Esophagus muscularis mucosa (tissue), 3 donors: ENCODE data around the gene CCDC40.

Source experiments
- POLR2A ChIP-seq: fragments of 450-650 bp; IDR thresholded peaks from one replicate; pipeline ENCODE4 v1.6.1; 2017; ENCODE audit warnings: antibody characterized with exemption, moderate library complexity, mild to moderate bottlenecking, low read depth
- TF ChIP-seq, protein P1 (sequence below), 3 experiments: fragments of 200-600 bp in 2 of 3; fragments of 450-650 bp in 1 of 3; sonication (generic) in 2 of 3; IDR thresholded peaks; one replicate each; pipeline ENCODE4 v1.5.1; 2017 to 2019; ENCODE audit warnings: antibody characterized with exemption in 3 of 3, mild to moderate bottlenecking in 2 of 3, moderate library complexity in 1 of 3

GRCh38 chr17:80086081-80086480 is 49.6 kb downstream of the CCDC40 start:
- no peak for TF ChIP-seq POLR2A
- TF ChIP-seq, protein P1, sequence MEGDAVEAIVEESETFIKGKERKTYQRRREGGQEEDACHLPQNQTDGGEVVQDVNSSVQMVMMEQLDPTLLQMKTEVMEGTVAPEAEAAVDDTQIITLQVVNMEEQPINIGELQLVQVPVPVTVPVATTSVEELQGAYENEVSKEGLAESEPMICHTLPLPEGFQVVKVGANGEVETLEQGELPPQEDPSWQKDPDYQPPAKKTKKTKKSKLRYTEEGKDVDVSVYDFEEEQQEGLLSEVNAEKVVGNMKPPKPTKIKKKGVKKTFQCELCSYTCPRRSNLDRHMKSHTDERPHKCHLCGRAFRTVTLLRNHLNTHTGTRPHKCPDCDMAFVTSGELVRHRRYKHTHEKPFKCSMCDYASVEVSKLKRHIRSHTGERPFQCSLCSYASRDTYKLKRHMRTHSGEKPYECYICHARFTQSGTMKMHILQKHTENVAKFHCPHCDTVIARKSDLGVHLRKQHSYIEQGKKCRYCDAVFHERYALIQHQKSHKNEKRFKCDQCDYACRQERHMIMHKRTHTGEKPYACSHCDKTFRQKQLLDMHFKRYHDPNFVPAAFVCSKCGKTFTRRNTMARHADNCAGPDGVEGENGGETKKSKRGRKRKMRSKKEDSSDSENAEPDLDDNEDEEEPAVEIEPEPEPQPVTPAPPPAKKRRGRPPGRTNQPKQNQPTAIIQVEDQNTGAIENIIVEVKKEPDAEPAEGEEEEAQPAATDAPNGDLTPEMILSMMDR (IDR thresholded peaks at IDR 0.05), result no peak
